ENCODE measurements around the gene YWHAE. TPM values are rescaled to one million over a fixed set of nuclear protein-coding genes. Genes with fewer than 3 reads are reported as not detected.
"Not testable (repeated sequence)": the region's sequence is repeated elsewhere in the genome, so short reads cannot be mapped to it uniquely, and the experiment has no call there.

YWHAE gene
- total and polyA plus RNA-seq, 3 donors from 2014 or later, result 649 to 749 (median 678) TPM

DNA sequence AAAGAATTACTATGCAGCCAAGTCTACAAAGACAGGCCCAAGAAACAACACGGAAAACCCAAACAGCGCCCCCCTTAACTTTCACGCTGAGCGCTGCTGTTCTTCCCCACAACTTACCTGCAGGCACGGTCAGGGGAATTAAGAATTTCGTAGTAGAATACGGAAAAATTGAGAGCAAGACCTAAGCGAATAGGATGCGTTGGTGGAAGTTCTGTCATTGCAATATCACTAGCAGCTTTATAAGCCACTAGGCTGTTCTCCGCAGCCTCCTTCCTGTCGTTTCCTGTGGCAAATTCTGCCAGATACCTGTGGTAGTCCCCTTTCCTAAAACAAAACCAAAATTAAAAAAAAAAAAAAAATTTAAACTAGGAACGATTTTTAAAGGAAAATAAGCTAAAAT is 39.0 kb downstream of the YWHAE start:
- WGBS, 2 donors, result 66 to 72% methylated on average over 12 of the region's 12 CpGs
- no peak overlapping the region for H3K27ac ChIP-seq
- no peaks in the 10 kb centered on the region for H3K9me3 ChIP-seq
- no peak for DNase-seq
- no peak overlapping the region for H3K4me3 ChIP-seq
- no peaks in the 10 kb centered on the region for H3K27me3 ChIP-seq
- H3K36me3 ChIP-seq (ENCODE audit: low read depth, missing control alignments), result no peaks in the 10 kb centered on the region
- TF ChIP-seq, protein P1, sequence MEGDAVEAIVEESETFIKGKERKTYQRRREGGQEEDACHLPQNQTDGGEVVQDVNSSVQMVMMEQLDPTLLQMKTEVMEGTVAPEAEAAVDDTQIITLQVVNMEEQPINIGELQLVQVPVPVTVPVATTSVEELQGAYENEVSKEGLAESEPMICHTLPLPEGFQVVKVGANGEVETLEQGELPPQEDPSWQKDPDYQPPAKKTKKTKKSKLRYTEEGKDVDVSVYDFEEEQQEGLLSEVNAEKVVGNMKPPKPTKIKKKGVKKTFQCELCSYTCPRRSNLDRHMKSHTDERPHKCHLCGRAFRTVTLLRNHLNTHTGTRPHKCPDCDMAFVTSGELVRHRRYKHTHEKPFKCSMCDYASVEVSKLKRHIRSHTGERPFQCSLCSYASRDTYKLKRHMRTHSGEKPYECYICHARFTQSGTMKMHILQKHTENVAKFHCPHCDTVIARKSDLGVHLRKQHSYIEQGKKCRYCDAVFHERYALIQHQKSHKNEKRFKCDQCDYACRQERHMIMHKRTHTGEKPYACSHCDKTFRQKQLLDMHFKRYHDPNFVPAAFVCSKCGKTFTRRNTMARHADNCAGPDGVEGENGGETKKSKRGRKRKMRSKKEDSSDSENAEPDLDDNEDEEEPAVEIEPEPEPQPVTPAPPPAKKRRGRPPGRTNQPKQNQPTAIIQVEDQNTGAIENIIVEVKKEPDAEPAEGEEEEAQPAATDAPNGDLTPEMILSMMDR (IDR thresholded peaks at IDR 0.05), result no peak
- no peak for TF ChIP-seq POLR2A (IDR thresholded peaks at IDR 0.05)
- intact Hi-C loops (cut with DNase I; ENCODE audit: low total_unique reads), result no loop called here
- peaks cover 36% of the 10 kb centered on the region for H3K4me1 ChIP-seq

DNA sequence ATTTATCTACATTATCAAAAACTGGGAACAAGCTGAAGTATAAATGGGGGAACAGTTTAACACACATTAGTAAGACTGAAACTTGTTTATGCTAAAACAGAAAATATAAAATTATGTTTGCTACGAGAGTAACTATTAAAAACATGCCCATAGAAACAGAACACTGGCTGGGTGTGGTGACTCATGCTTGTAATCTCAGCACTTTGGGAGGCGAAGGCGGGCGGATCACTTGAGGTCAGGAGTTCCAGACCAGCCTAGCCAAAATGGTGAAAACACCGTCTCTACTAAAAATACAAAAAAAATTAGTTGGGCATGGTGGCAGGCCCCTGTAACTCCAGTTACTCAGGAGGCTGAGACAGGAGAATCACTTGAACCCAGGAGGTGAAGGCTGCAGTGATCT is 39.7 kb downstream of the YWHAE start:
- 39 to 51% methylated on average over 5 of the region's 5 CpGs for WGBS, 2 donors
- H3K27me3 ChIP-seq; DNase-seq; H3K27ac ChIP-seq; intact Hi-C loops (cut with DNase I; ENCODE audit: low total_unique reads); H3K9me3 ChIP-seq; H3K4me3 ChIP-seq; H3K36me3 ChIP-seq (ENCODE audit: low read depth, missing control alignments): not testable (repeated sequence)
- peaks cover 30% of the 10 kb centered on the region for H3K4me1 ChIP-seq

DNA sequence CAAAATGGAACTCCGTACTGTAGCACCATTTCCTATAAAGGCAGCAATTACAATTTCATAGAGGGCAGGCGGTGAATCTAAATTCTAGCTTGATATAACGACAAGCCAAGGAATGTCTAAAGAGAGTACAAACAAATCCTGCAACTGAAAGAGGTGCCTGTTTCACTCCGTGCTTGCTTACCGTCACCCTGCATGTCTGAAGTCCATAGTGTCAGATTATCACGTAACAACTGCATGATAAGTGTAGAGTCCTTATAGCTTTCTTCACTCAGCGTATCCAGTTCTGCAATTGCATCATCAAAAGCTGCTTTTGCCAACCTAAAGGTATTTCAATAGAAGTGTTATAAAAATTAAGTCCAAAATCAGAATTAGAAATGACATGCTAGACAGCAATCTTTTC is 46.0 kb downstream of the YWHAE start:
- H3K36me3 ChIP-seq (ENCODE audit: low read depth, missing control alignments), result no peaks in the 10 kb centered on the region
- H3K27me3 ChIP-seq, result no peaks in the 10 kb centered on the region
- no peaks in the 10 kb centered on the region for H3K9me3 ChIP-seq
- no peak for TF ChIP-seq POLR2A (IDR thresholded peaks at IDR 0.05)
- TF ChIP-seq, protein P1 (IDR thresholded peaks at IDR 0.05), result no peak
- intact Hi-C loops (cut with DNase I; ENCODE audit: low total_unique reads), result loop anchor here (10.0 kb wide), 1 partner anchor 161 kb away; the partner anchor contains the start of gene INPP5K
- H3K27ac ChIP-seq, result no peak overlapping the region
- DNase-seq, result no peak
- no peak overlapping the region for H3K4me3 ChIP-seq
- 86 to 88% methylated on average over 7 of the region's 7 CpGs for WGBS, 2 donors
- H3K4me1 ChIP-seq, result no peaks in the 10 kb centered on the region

DNA sequence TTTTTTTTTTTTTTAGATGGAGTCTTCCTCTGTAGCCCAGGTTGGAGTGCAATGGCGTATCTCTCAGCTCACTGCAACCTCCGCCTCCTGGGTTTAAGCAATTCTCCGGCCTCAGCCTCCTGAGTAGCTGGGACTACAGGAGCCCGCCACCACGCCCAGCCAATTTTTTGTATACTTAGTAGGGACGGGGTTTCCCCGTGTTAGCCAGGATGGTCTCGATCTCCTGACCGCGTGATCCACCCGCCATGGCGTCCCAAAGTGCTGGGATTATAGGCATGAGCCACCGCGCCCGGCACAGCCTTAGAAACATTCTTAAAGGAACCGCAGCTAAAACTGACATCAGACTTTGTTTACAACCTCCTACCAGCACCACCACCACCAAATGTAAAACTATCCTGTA is 47.5 kb downstream of the YWHAE start:
- 92 to 94% methylated on average over 16 of the region's 16 CpGs for WGBS, 2 donors
- H3K27ac ChIP-seq; H3K9me3 ChIP-seq; H3K4me3 ChIP-seq; H3K27me3 ChIP-seq; H3K4me1 ChIP-seq; H3K36me3 ChIP-seq (ENCODE audit: low read depth, missing control alignments); DNase-seq: not testable (repeated sequence)
- intact Hi-C loops (cut with DNase I; ENCODE audit: low total_unique reads), result loop anchor here (10.0 kb wide), 1 partner anchor 162 kb away; the partner anchor contains the start of gene INPP5K

DNA sequence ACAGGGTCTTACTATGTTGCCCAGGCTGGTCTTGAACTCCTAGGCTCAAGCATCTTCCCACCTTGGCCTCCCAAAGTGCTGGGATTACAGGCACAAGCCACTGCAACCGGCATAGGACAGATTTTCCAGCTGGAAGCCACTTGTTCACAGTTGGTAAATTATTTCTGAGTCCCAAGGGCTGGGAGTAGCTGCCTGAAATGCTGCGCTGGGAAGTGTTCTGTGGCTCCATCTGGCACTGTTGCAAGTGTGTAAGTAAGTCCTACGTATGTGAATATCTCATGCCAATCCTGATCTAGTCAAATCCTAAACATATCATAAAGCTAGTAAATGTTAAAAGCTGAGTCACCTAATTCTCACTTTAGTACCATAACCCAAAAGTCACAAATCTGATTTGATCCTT is 48.1 kb downstream of the YWHAE start:
- no peak overlapping the region for H3K27ac ChIP-seq
- peaks cover 4% of the 10 kb centered on the region for H3K4me1 ChIP-seq
- intact Hi-C loops (cut with DNase I; ENCODE audit: low total_unique reads), result loop anchor here (10.0 kb wide), 1 partner anchor 163 kb away; the partner anchor contains the start of gene INPP5K
- no peak overlapping the region for H3K4me3 ChIP-seq
- no peak for DNase-seq
- TF ChIP-seq, protein P1 (IDR thresholded peaks at IDR 0.05), result no peak
- TF ChIP-seq POLR2A (IDR thresholded peaks at IDR 0.05), result no peak
- no peaks in the 10 kb centered on the region for H3K9me3 ChIP-seq
- no peaks in the 10 kb centered on the region for H3K36me3 ChIP-seq (ENCODE audit: low read depth, missing control alignments)
- H3K27me3 ChIP-seq, result no peaks in the 10 kb centered on the region
- WGBS, 2 donors, result 83 to 84% methylated on average over 3 of the region's 3 CpGs

DNA sequence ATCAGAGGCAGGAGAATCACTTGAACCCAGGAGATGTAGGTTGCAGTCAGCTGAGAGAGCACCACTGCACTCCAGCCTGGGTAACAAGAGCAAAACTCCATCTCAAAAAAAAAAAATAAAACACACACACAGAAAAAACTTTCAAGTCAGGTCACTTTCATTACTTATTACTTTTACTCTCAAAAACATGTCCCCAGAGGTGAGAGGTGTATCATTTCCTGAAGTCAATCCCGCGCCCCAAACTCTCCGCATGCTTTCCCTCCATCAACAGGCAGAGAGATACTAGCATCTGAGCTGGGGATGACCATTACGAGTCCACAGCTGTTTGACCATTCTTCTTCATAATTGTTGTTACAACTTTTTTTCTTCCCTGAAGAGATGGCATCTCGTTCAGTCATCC is 48.7 kb downstream of the YWHAE start:
- no peak overlapping the region for H3K4me3 ChIP-seq
- TF ChIP-seq, protein P1 (IDR thresholded peaks at IDR 0.05), result no peak
- TF ChIP-seq POLR2A (IDR thresholded peaks at IDR 0.05), result no peak
- no peaks in the 10 kb centered on the region for H3K27me3 ChIP-seq
- DNase-seq, result no peak
- no peaks in the 10 kb centered on the region for H3K36me3 ChIP-seq (ENCODE audit: low read depth, missing control alignments)
- intact Hi-C loops (cut with DNase I; ENCODE audit: low total_unique reads), result loop anchor here (10.0 kb wide), 1 partner anchor 164 kb away; the partner anchor contains the start of gene INPP5K
- H3K27ac ChIP-seq, result no peak overlapping the region
- no peaks in the 10 kb centered on the region for H3K9me3 ChIP-seq
- 86 to 88% methylated on average over 5 of the region's 5 CpGs for WGBS, 2 donors
- H3K4me1 ChIP-seq, result peaks cover 4% of the 10 kb centered on the region

All from testis (tissue), 3 donors.